Measurements from ENCODE around the gene PDE4D. TPM values are rescaled to one million over a fixed set of nuclear protein-coding genes. Genes with fewer than 3 reads are reported as not detected.

PDE4D gene
- total RNA-seq, 1 donor from 2014 or later: 7.6 TPM

GRCh38 chr5:59489551-59489950, 404.0 kb downstream of the PDE4D start:
- no peak for TF ChIP-seq CTCF (IDR thresholded peaks at IDR 0.05; ENCODE audit: unreplicated experiment)
- H3K9me3 Mint-ChIP-seq (ENCODE audit: low read depth): no peaks in the 10 kb centered on the region
- H3K36me3 Mint-ChIP-seq (ENCODE audit: insufficient read depth): no peaks in the 10 kb centered on the region
- peaks cover 17% of the 10 kb centered on the region for H3K4me1 Mint-ChIP-seq (ENCODE audit: low read depth)
- H3K27ac Mint-ChIP-seq: no peak overlapping the region
- DNase-seq (ENCODE audit: low spot score, unreplicated experiment): no peak
- peaks cover 5% of the 10 kb centered on the region for H3K27me3 Mint-ChIP-seq
- H3K4me3 Mint-ChIP-seq (ENCODE audit: low read depth): no peak overlapping the region

GRCh38 chr5:59487772-59488729, 405.5 kb downstream of the PDE4D start:
- no peak for DNase-seq (ENCODE audit: low spot score, unreplicated experiment)
- Mint-ChIP-seq H3K4me1 (ENCODE audit: low read depth) (peaks cover 17% of the 10 kb centered on the region), H3K27me3 (peaks cover 5% of the 10 kb centered on the region), H3K4me3 (ENCODE audit: low read depth) (no peak overlapping the region), H3K9me3 (ENCODE audit: low read depth) (no peaks in the 10 kb centered on the region), H3K36me3 (ENCODE audit: insufficient read depth) (no peaks in the 10 kb centered on the region), H3K27ac (peak overlapping the region; percentile 58)
- TF ChIP-seq CTCF (IDR thresholded peaks at IDR 0.05; ENCODE audit: unreplicated experiment): no peak

DNA sequence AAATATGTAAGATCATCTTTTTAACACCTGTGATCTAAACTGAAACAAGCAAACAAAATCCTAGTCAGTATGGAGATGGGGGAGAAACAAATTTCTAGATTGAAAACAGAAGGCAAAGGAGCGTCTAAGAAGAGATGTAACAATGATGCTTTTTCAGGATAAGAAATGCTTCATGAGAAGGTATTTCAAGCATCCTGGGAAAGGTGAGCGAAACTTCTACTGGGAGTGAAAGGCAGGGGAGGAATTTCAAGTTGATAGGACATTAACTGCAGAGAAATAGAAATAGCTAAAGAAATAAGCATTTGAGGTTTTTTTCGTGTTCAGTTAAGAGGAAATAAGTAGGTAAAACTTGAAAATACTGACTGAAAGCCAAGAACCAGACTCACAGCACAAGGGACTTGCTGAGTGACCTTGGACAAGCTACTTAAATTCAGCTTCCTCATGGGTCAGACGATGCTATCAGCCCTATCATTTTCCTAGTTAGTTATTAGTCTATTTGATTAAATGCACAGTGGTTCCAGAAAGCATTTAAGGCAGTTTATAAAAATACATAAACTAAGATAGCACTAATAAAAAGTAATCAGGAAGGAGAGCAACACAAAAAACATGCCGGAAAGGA, 406.3 kb downstream of the PDE4D start:
- Mint-ChIP-seq H3K36me3 (ENCODE audit: insufficient read depth) (no peaks in the 10 kb centered on the region), H3K4me3 (ENCODE audit: low read depth) (no peak overlapping the region), H3K27ac (no peak overlapping the region), H3K9me3 (ENCODE audit: low read depth) (no peaks in the 10 kb centered on the region), H3K27me3 (peaks cover 5% of the 10 kb centered on the region), H3K4me1 (ENCODE audit: low read depth) (peaks cover 17% of the 10 kb centered on the region)
- DNase-seq (ENCODE audit: low spot score, unreplicated experiment): no peak
- TF ChIP-seq CTCF (IDR thresholded peaks at IDR 0.05; ENCODE audit: unreplicated experiment): no peak

DNA sequence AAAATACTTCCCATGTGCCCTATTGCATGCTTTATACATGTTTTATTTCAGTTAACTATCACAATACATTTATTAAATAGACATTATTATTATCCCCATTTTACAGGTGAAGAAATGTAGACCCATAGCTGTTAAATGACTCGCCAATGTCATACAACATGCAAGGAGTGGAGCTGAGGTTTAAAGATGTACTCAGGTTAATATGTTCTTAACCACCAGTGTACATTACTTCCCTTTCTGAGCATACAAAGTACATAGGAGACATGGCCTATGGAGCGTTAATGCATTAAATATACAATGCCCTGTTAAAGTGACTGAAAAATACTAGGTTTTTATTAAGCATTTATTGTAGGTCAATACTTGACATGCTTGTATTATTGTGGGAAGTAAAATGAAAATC, 407.0 kb downstream of the PDE4D start:
- no peak for TF ChIP-seq CTCF (IDR thresholded peaks at IDR 0.05; ENCODE audit: unreplicated experiment)
- Mint-ChIP-seq H3K27ac (no peak overlapping the region), H3K4me1 (ENCODE audit: low read depth) (peaks cover 17% of the 10 kb centered on the region), H3K36me3 (ENCODE audit: insufficient read depth) (no peaks in the 10 kb centered on the region), H3K9me3 (ENCODE audit: low read depth) (no peaks in the 10 kb centered on the region), H3K27me3 (peaks cover 5% of the 10 kb centered on the region), H3K4me3 (ENCODE audit: low read depth) (no peak overlapping the region)
- no peak for DNase-seq (ENCODE audit: low spot score, unreplicated experiment)

DNA sequence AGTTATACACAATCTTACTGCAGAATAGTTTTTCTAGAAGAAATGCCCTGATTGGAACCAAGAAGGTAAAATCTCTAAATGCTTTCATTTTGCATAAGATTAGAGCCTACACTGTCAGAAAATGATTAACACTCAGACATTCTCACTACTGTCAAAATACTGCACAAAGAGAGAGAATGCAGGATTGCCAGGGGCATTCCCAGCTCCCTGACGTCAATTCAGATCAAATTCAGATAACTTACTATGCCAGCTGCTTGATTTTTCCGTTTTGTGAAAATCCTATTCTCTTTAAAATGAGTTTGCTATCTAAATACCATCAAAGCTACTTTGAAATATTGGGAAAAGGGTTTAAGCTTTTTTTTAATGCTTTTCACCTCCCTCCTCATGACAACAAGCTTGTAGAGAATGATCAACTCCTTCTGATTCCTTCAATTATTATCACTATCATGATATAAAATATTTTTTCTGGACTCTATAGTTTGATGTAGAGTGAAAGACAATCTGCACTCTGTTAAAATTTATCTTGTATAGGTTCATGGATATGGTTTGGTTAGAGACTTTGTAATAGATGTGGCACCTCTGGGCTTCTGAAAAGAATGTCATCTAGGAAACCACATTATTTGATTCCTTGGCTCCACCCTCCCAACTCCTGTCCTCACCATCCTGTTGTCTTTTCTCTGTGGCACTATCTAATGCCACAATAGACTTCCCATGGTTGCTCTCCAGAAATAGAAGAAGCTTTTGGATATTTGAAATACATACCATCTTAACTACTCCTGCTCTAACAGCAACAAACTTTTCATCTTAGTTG, 407.7 kb downstream of the PDE4D start:
- peaks cover 17% of the 10 kb centered on the region for H3K4me1 Mint-ChIP-seq (ENCODE audit: low read depth)
- no peak overlapping the region for H3K27ac Mint-ChIP-seq
- no peaks in the 10 kb centered on the region for H3K9me3 Mint-ChIP-seq (ENCODE audit: low read depth)
- peaks cover 5% of the 10 kb centered on the region for H3K27me3 Mint-ChIP-seq
- no peak for DNase-seq (ENCODE audit: low spot score, unreplicated experiment)
- TF ChIP-seq CTCF (IDR thresholded peaks at IDR 0.05; ENCODE audit: unreplicated experiment): no peak
- H3K4me3 Mint-ChIP-seq (ENCODE audit: low read depth): no peak overlapping the region
- no peaks in the 10 kb centered on the region for H3K36me3 Mint-ChIP-seq (ENCODE audit: insufficient read depth)

Data from progenitor cell of endocrine pancreas (in vitro differentiated cells).